K562 (cell line): ENCODE data around the gene MINK1.

Experiments used
- CREB3 ChIP-seq: fragments of 450-650 bp; conservative IDR thresholded peaks from 2 replicates; pipeline ENCODE4 v1.6.1; 2016; ENCODE audit warnings: missing genetic modification characterization, low read depth, mild to moderate bottlenecking, missing compliant biosample characterization, moderate library complexity
- CTCF ChIP-seq, 3 experiments: IDR thresholded peaks in 2 of 3; conservative IDR thresholded peaks in 1 of 3; 2 replicates each; pipeline ENCODE4 v1.5.1; 2011 to 2012; ENCODE audit warnings: low read length in 3 of 3, mild to moderate bottlenecking in 3 of 3, control low read depth in 2 of 3, improper control_type of control experiment in 1 of 3, inconsistent platforms in 1 of 3, low read depth in 1 of 3, mixed read lengths in 1 of 3, moderate library complexity in 1 of 3; ENCODE audit not compliant: insufficient read depth in 2 of 3
- FOXA1 ChIP-seq: fragments of 450-650 bp; IDR thresholded peaks from 2 replicates; pipeline ENCODE4 v1.6.1; 2016; ENCODE audit warnings: mild to moderate bottlenecking, borderline replicate concordance
- HMGXB4 ChIP-seq: sonication (generic); formaldehyde crosslinking; IDR thresholded peaks from 2 replicates; pipeline ENCODE4 v1.8.1; 2023; ENCODE audit warnings: mild to moderate bottlenecking, missing genetic modification reagents
- KDM4B ChIP-seq, 2 experiments: fragments of 450-650 bp in 1 of 2; sonication (generic) in 1 of 2; IDR thresholded peaks; 2 replicates each; pipeline ENCODE4 v1.6.1; 2016 to 2017; ENCODE audit warnings: borderline replicate concordance in 2 of 2, antibody characterized with exemption in 1 of 2, low read depth in 1 of 2, mild to moderate bottlenecking in 1 of 2
- MLX ChIP-seq, 2 experiments: fragments of 450-650 bp in 1 of 2; sonication (generic) in 1 of 2; formaldehyde crosslinking; conservative IDR thresholded peaks; 2 replicates each; pipeline versions ENCODE4 v1.4.0 to v1.8.1; 2020 to 2022; ENCODE audit warnings: mild to moderate bottlenecking in 1 of 2, missing genetic modification reagents in 1 of 2
- NR2C2 ChIP-seq, 2 experiments: fragments of 200-800 bp in 1 of 2; sonication (Bioruptor generic) in 1 of 2; sonication (generic) in 1 of 2; formaldehyde crosslinking in 1 of 2; IDR thresholded peaks; 2 replicates each; pipeline versions ENCODE4 v1.6.1 to v1.8.0; 2016 to 2022; ENCODE audit warnings: mild to moderate bottlenecking in 1 of 2, missing compliant biosample characterization in 1 of 2, missing genetic modification characterization in 1 of 2, missing genetic modification reagents in 1 of 2
- RB1 ChIP-seq: fragments of 450-650 bp; IDR thresholded peaks from 2 replicates; pipeline ENCODE4 v1.6.1; 2017; ENCODE audit warnings: low read depth, mild to moderate bottlenecking
- RBM22 ChIP-seq: fragments of 200-400 bp; formaldehyde crosslinking; IDR thresholded peaks from 2 replicates; pipeline ENCODE4 v1.6.1; 2018; ENCODE audit warnings: low read length, low read depth; ENCODE audit not compliant: poor library complexity, severe bottlenecking
- SP2 ChIP-seq: IDR thresholded peaks from 2 replicates; pipeline ENCODE4 v1.6.1; 2011; ENCODE audit warnings: mild to moderate bottlenecking, low read depth, low read length, moderate library complexity; ENCODE audit not compliant: poor library complexity, severe bottlenecking; ENCODE audit errors: extremely low read depth

GRCh38 chr17:4897785-4898184 lies 64.6 kb downstream of the MINK1 start:
- TF ChIP-seq CREB3 (tag), result no peak
- no peak for TF ChIP-seq SP2
- no peak for TF ChIP-seq CTCF (IDR thresholded peaks at IDR 0.05 in 2 of 3, conservative IDR thresholded peaks at IDR 0.05 in 1 of 3; ENCODE audit: insufficient read depth in 2 of 3, low read depth in 1 of 3, low read length in 3 of 3)
- TF ChIP-seq KDM4B (IDR thresholded peaks at IDR 0.05; ENCODE audit: borderline replicate concordance in 2 of 2, low read depth in 1 of 2), result no peak
- TF ChIP-seq FOXA1, result no peak
- no peak for TF ChIP-seq NR2C2 (CRISPR knock-in tag; IDR thresholded peaks at IDR 0.05)
- no peak for TF ChIP-seq NR2C2 (tag; IDR thresholded peaks at IDR 0.05)
- TF ChIP-seq RB1, result no peak
- no peak for TF ChIP-seq MLX (CRISPR knock-in tag; conservative IDR thresholded peaks at IDR 0.05)
- TF ChIP-seq RBM22, result no peak
- TF ChIP-seq HMGXB4, result no peak
